Measurements from ENCODE around the gene NRP2.

The NRP2 gene

DNA sequence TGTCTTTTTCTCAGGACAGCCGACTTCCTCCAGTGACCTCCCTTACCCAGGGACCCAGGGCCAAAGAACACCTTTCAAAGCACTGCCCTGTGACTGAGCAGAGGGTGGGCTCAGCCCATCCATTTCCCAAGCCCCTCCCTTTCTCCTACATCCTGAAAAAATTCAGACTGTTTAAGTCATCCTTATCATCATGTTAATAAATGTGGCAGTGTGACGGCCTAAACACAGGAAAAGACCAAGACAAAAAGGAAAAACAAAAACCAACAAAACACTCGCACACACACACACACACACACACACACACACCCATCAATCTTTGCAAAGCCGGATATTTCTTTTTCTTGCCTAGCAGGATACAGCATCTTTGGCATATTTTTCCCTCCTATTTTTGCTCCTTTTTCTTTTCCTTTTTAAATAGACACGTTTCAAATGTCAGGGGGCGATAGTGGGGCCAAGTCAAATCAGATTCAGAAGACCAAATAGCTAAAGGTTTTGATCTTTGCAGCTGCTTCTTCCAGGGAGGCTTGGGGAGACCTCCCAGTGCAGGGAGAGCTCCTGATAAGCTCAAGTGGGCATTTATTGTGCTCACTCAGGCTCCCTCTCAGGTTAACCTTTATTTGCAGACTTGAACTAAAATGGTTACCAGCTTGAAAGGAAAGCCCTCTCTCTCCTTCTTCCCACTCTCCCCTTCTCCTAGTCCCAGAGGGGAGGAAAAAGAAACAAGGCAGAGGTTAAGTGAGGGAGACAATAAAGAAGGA, 39.5 kb upstream of the NRP2 start:
- H4K20me1 ChIP-seq (ENCODE audit: insufficient read depth, low read length, poor library complexity, severe bottlenecking) = no peaks in the 10 kb centered on the region
- no peaks in the 10 kb centered on the region for H3K36me3 ChIP-seq (ENCODE audit: insufficient read depth, low read length)
- H3K9me2 ChIP-seq (replicated peaks; ENCODE audit: low read depth, low read length) = no peaks in the 10 kb centered on the region
- H3K9ac ChIP-seq (ENCODE audit: low read depth, low read length, poor library complexity, severe bottlenecking) = no peak overlapping the region
- no peaks in the 10 kb centered on the region for H3K79me2 ChIP-seq (ENCODE audit: insufficient read depth, low read length)
- TF ChIP-seq, protein P1, sequence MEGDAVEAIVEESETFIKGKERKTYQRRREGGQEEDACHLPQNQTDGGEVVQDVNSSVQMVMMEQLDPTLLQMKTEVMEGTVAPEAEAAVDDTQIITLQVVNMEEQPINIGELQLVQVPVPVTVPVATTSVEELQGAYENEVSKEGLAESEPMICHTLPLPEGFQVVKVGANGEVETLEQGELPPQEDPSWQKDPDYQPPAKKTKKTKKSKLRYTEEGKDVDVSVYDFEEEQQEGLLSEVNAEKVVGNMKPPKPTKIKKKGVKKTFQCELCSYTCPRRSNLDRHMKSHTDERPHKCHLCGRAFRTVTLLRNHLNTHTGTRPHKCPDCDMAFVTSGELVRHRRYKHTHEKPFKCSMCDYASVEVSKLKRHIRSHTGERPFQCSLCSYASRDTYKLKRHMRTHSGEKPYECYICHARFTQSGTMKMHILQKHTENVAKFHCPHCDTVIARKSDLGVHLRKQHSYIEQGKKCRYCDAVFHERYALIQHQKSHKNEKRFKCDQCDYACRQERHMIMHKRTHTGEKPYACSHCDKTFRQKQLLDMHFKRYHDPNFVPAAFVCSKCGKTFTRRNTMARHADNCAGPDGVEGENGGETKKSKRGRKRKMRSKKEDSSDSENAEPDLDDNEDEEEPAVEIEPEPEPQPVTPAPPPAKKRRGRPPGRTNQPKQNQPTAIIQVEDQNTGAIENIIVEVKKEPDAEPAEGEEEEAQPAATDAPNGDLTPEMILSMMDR (conservative IDR thresholded peaks at IDR 0.05; ENCODE audit: low read length) = no peak
- no peak for TF ChIP-seq EZH2phosphoT487 (IDR thresholded peaks at IDR 0.05; ENCODE audit: borderline replicate concordance)
- no peak overlapping the region for H3K4me3 ChIP-seq (ENCODE audit: low read length, poor library complexity, severe bottlenecking)
- H3K27me3 ChIP-seq (ENCODE audit: insufficient read depth, low read length, poor library complexity, severe bottlenecking) = no peaks in the 10 kb centered on the region
- H3F3A ChIP-seq (ENCODE audit: low read depth) = no peaks in the 10 kb centered on the region
- no peaks in the 10 kb centered on the region for H3K4me1 ChIP-seq (ENCODE audit: insufficient read depth, low read length, poor library complexity, severe bottlenecking)
- no peak overlapping the region for H3K4me2 ChIP-seq (ENCODE audit: low read depth, low read length, poor library complexity, severe bottlenecking)
- H2AFZ ChIP-seq (ENCODE audit: low read length) = no peak overlapping the region
- no peaks in the 10 kb centered on the region for H3K9me3 ChIP-seq (ENCODE audit: insufficient read depth, low read depth, low read length)

- Histone ChIP-seq H3K4me2 (ENCODE audit: low read depth, low read length, poor library complexity, severe bottlenecking) (no peak overlapping the region), H3K9me3 (ENCODE audit: insufficient read depth, low read depth, low read length) (no peaks in the 10 kb centered on the region), H3K27me3 (ENCODE audit: insufficient read depth, low read length, poor library complexity, severe bottlenecking) (no peaks in the 10 kb centered on the region), H3K4me1 (ENCODE audit: insufficient read depth, low read length, poor library complexity, severe bottlenecking) (no peaks in the 10 kb centered on the region), H3K79me2 (ENCODE audit: insufficient read depth, low read length) (no peaks in the 10 kb centered on the region), H3F3A (ENCODE audit: low read depth) (no peaks in the 10 kb centered on the region), H2AFZ (ENCODE audit: low read length) (no peak overlapping the region), H3K9ac (ENCODE audit: low read depth, low read length, poor library complexity, severe bottlenecking) (no peak overlapping the region), H4K20me1 (ENCODE audit: insufficient read depth, low read length, poor library complexity, severe bottlenecking) (no peaks in the 10 kb centered on the region), H3K4me3 (ENCODE audit: low read length, poor library complexity, severe bottlenecking) (no peak overlapping the region), H3K9me2 (replicated peaks; ENCODE audit: low read depth, low read length) (no peaks in the 10 kb centered on the region), H3K36me3 (ENCODE audit: insufficient read depth, low read length) (no peaks in the 10 kb centered on the region)
- TF ChIP-seq EZH2phosphoT487 (IDR thresholded peaks at IDR 0.05; ENCODE audit: borderline replicate concordance) = no peak
- TF ChIP-seq, protein P1 (conservative IDR thresholded peaks at IDR 0.05; ENCODE audit: low read length) = no peak
Measured at GRCh38 chr2:205643391-205643885, 38.9 kb upstream of the NRP2 start.

- H3K36me3 ChIP-seq (ENCODE audit: insufficient read depth, low read length) = no peaks in the 10 kb centered on the region
- no peaks in the 10 kb centered on the region for H3K9me2 ChIP-seq (replicated peaks; ENCODE audit: low read depth, low read length)
- no peak overlapping the region for H2AFZ ChIP-seq (ENCODE audit: low read length)
- H3K9ac ChIP-seq (ENCODE audit: low read depth, low read length, poor library complexity, severe bottlenecking) = no peak overlapping the region
- no peaks in the 10 kb centered on the region for H3K4me1 ChIP-seq (ENCODE audit: insufficient read depth, low read length, poor library complexity, severe bottlenecking)
- H3K9me3 ChIP-seq (ENCODE audit: insufficient read depth, low read depth, low read length) = no peaks in the 10 kb centered on the region
- no peak overlapping the region for H3K4me3 ChIP-seq (ENCODE audit: low read length, poor library complexity, severe bottlenecking)
- H3K79me2 ChIP-seq (ENCODE audit: insufficient read depth, low read length) = no peaks in the 10 kb centered on the region
- no peak for TF ChIP-seq EZH2phosphoT487 (IDR thresholded peaks at IDR 0.05; ENCODE audit: borderline replicate concordance)
- TF ChIP-seq, protein P1 (conservative IDR thresholded peaks at IDR 0.05; ENCODE audit: low read length) = no peak
- H3K4me2 ChIP-seq (ENCODE audit: low read depth, low read length, poor library complexity, severe bottlenecking) = no peak overlapping the region
- no peaks in the 10 kb centered on the region for H3F3A ChIP-seq (ENCODE audit: low read depth)
- H4K20me1 ChIP-seq (ENCODE audit: insufficient read depth, low read length, poor library complexity, severe bottlenecking) = no peaks in the 10 kb centered on the region
- no peaks in the 10 kb centered on the region for H3K27me3 ChIP-seq (ENCODE audit: insufficient read depth, low read length, poor library complexity, severe bottlenecking)
Measured at GRCh38 chr2:205644018-205644417, 38.3 kb upstream of the NRP2 start.
